Thyroid gland (tissue), 4 donors: ENCODE data around the gene DNM3.
"Not testable (repeated sequence)": the region's sequence is repeated elsewhere in the genome, so short reads cannot be mapped to it uniquely, and the experiment has no call there.

Experiments used
- POLR2A ChIP-seq, 2 donors: fragments of 450-650 bp; IDR thresholded peaks; one replicate each; pipeline ENCODE4 v1.6.1; 2017; ENCODE audit warnings: antibody characterized with exemption in 2 of 2, mild to moderate bottlenecking in 2 of 2, moderate library complexity in 1 of 2
- TF ChIP-seq, protein P1 (sequence below), 6 experiments: fragments of 200-600 bp in 3 of 6; fragments of 450-650 bp in 3 of 6; sonication (generic) in 3 of 6; IDR thresholded peaks; one replicate each; pipeline ENCODE4 v1.5.1; 2016 to 2019; ENCODE audit warnings: antibody characterized with exemption in 6 of 6, mild to moderate bottlenecking in 2 of 6, inconsistent platforms in 1 of 6, moderate library complexity in 1 of 6

DNA sequence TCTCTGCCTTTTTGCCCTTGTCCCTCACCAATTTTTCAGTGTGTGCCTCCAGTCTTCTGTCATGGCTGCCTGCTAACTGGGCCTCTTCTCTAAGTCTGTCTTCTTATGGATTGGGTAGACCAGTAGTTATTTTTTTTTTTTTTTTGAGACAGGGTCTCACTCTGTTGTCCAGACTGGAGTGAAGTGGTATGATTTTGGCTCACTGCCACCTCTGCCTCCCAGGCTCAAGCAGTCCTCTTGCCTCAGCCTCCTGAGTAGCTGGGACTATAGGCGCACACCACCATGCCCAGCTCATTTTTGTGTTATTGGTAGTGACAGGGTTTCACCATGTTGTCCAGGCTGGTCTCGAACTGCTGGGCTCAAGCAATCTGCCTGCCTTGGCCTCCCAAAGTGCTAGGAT lies 41.6 kb upstream of the DNM3 start:
- TF ChIP-seq, protein P1, sequence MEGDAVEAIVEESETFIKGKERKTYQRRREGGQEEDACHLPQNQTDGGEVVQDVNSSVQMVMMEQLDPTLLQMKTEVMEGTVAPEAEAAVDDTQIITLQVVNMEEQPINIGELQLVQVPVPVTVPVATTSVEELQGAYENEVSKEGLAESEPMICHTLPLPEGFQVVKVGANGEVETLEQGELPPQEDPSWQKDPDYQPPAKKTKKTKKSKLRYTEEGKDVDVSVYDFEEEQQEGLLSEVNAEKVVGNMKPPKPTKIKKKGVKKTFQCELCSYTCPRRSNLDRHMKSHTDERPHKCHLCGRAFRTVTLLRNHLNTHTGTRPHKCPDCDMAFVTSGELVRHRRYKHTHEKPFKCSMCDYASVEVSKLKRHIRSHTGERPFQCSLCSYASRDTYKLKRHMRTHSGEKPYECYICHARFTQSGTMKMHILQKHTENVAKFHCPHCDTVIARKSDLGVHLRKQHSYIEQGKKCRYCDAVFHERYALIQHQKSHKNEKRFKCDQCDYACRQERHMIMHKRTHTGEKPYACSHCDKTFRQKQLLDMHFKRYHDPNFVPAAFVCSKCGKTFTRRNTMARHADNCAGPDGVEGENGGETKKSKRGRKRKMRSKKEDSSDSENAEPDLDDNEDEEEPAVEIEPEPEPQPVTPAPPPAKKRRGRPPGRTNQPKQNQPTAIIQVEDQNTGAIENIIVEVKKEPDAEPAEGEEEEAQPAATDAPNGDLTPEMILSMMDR (IDR thresholded peaks at IDR 0.05): not testable (repeated sequence)
- TF ChIP-seq POLR2A (IDR thresholded peaks at IDR 0.05): not testable (repeated sequence)
